Esophagus muscularis mucosa (tissue), 3 donors: ENCODE measurements around the gene IFNA8.
"Not testable (repeated sequence)": the region's sequence is repeated elsewhere in the genome, so short reads cannot be mapped to it uniquely, and the experiment has no call there.

Experiments used
- CTCF ChIP-seq, 3 experiments: fragments of 200-600 bp in 2 of 3; fragments of 450-650 bp in 1 of 3; sonication (generic) in 2 of 3; IDR thresholded peaks; one replicate each; pipeline ENCODE4 v1.5.1; 2017 to 2019; ENCODE audit warnings: antibody characterized with exemption in 3 of 3, mild to moderate bottlenecking in 2 of 3, moderate library complexity in 1 of 3
- POLR2A ChIP-seq: fragments of 450-650 bp; IDR thresholded peaks from one replicate; pipeline ENCODE4 v1.6.1; 2017; ENCODE audit warnings: antibody characterized with exemption, moderate library complexity, mild to moderate bottlenecking, low read depth

DNA sequence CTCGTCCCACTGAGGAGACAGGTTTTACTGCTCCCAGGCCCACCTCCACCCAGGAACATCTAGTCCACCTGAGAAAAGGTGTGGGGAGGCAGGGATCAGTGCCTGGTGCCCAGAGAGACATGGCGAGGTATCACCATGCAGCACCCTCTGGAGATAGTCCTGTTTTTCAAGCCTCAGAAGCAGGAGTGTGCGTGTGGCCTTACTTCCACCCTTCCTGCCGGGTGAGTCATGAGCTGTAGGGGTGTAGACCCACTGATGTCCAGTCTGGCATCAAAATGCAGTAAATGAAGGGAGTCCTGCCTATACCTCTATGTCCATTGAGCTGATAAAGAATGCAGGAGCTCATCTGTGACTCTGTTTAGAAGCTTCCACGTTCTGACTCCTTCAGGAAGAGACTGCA, 40.4 kb downstream of the IFNA8 start:
- TF ChIP-seq CTCF (IDR thresholded peaks at IDR 0.05); POLR2A: not testable (repeated sequence)
